Measurements from ENCODE around the gene IHH.

The IHH gene

GRCh38 chr2:219037783-219038499 lies 22.8 kb downstream of the IHH start:
- no peak for DNase-seq

GRCh38 chr2:219035942-219036341 lies 24.8 kb downstream of the IHH start:
- DNase-seq, result no peak

GRCh38 chr2:219034823-219035222 lies 25.9 kb downstream of the IHH start:
- DNase-seq, result no peak

- no peak for DNase-seq
Measured at GRCh38 chr2:219032051-219032745, 28.5 kb downstream of the IHH start.

GRCh38 chr2:219031005-219031738 lies 29.5 kb downstream of the IHH start:
- DNase-seq, result no peak

GRCh38 chr2:219030177-219030940 lies 30.4 kb downstream of the IHH start:
- DNase-seq, result no peak

GRCh38 chr2:219029829-219030165 lies 30.9 kb downstream of the IHH start:
- DNase-seq, result peak; percentile 65

GRCh38 chr2:219028996-219029828 lies 31.5 kb downstream of the IHH start:
- no peak for DNase-seq

GRCh38 chr2:219028141-219028540 lies 32.6 kb downstream of the IHH start:
- DNase-seq, result no peak

- no peak for DNase-seq
Measured at GRCh38 chr2:219027511-219028055, 33.1 kb downstream of the IHH start.

GRCh38 chr2:219026946-219027345 lies 33.8 kb downstream of the IHH start:
- no peak for DNase-seq

- no peak for DNase-seq
Measured at GRCh38 chr2:219025637-219026585, 34.8 kb downstream of the IHH start.

GRCh38 chr2:219024059-219024458 lies 36.7 kb downstream of the IHH start:
- no peak for DNase-seq

GRCh38 chr2:219023045-219023605 lies 37.6 kb downstream of the IHH start:
- no peak for DNase-seq

GRCh38 chr2:219022616-219023015 lies 38.1 kb downstream of the IHH start:
- DNase-seq, result no peak

GRCh38 chr2:219022041-219022440 lies 38.7 kb downstream of the IHH start:
- no peak for DNase-seq

GRCh38 chr2:219021591-219021990 lies 39.1 kb downstream of the IHH start:
- DNase-seq, result no peak

- no peak for DNase-seq
Measured at GRCh38 chr2:219020604-219021365, 39.9 kb downstream of the IHH start.

- no peak for DNase-seq
Measured at GRCh38 chr2:219019436-219019835, 41.3 kb downstream of the IHH start.
